ENCODE data around the gene TTR.

Gene TTR

GRCh38 chr18:31591628-31592027, at the start of gene TTR:
TTR (plus strand) TSS chr18:31591877; CDS start chr18:31591903, 26 bp downstream.
- Histone ChIP-seq H3K27ac (ENCODE audit: low read length) (no peak within 1 kb of the TSS), H3K36me3 (ENCODE audit: control insufficient read depth in 2 of 2, insufficient read depth in 2 of 2, low read length in 2 of 2) (no peaks in the 10 kb centered on the region), H3K27me3 (ENCODE audit: control insufficient read depth in 1 of 2, insufficient read depth in 2 of 2, low read length in 2 of 2) (no peaks in the 10 kb centered on the region), H3K9ac (ENCODE audit: low read length in 2 of 2) (no peak within 1 kb of the TSS), H3K4me3 (ENCODE audit: low read length in 2 of 2) (no peak within 1 kb of the TSS), H3K9me3 (ENCODE audit: control insufficient read depth in 2 of 2, low read length in 2 of 2) (peaks cover 0 to 2% of the 10 kb centered on the region in 2 donors), H3K4me1 (ENCODE audit: control insufficient read depth, insufficient read depth, low read length) (no peaks in the 10 kb centered on the region)

DNA sequence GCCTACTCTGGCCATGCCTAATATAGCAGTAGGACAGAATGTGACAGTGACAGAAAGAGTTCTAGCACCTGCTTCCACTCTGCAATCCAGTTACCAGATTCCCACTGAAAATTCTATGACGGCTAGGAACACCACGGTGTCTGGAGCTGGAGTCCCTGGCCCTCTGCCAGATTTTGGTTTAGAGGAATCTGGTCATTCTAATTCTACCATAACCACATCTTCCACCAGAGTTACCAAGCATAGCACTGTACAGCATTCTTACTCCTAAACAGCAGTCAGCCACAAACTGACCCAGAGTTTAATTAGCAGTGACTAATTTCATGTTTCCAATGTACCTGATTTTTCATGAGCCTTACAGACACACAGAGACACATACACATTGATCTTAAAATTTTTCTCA, 45.2 kb upstream of the TTR start:
- Histone ChIP-seq H3K27me3 (ENCODE audit: control insufficient read depth in 1 of 2, insufficient read depth in 2 of 2, low read length in 2 of 2) (no peaks in the 10 kb centered on the region), H3K4me1 (ENCODE audit: control insufficient read depth, insufficient read depth, low read length) (no peaks in the 10 kb centered on the region), H3K4me3 (ENCODE audit: low read length in 2 of 2) (no peak overlapping the region), H3K27ac (ENCODE audit: low read length) (no peak overlapping the region), H3K36me3 (ENCODE audit: control insufficient read depth in 2 of 2, insufficient read depth in 2 of 2, low read length in 2 of 2) (no peaks in the 10 kb centered on the region), H3K9ac (ENCODE audit: low read length in 2 of 2) (no peak overlapping the region), H3K9me3 (ENCODE audit: control insufficient read depth in 2 of 2, low read length in 2 of 2) (no peaks in the 10 kb centered on the region)

- Histone ChIP-seq H3K4me1 (ENCODE audit: control insufficient read depth, insufficient read depth, low read length) (no peaks in the 10 kb centered on the region), H3K9me3 (ENCODE audit: control insufficient read depth in 2 of 2, low read length in 2 of 2) (no peaks in the 10 kb centered on the region), H3K27me3 (ENCODE audit: control insufficient read depth in 1 of 2, insufficient read depth in 2 of 2, low read length in 2 of 2) (no peaks in the 10 kb centered on the region), H3K27ac (ENCODE audit: low read length) (no peak overlapping the region), H3K4me3 (ENCODE audit: low read length in 2 of 2) (no peak overlapping the region), H3K36me3 (ENCODE audit: control insufficient read depth in 2 of 2, insufficient read depth in 2 of 2, low read length in 2 of 2) (no peaks in the 10 kb centered on the region), H3K9ac (ENCODE audit: low read length in 2 of 2) (no peak overlapping the region)
These were observed 42.8 kb upstream of the TTR start for GRCh38 chr18:31548853-31549252.

GRCh38 chr18:31549416-31549815, 42.3 kb upstream of the TTR start:
- Histone ChIP-seq H3K27me3 (ENCODE audit: control insufficient read depth in 1 of 2, insufficient read depth in 2 of 2, low read length in 2 of 2) (no peaks in the 10 kb centered on the region), H3K27ac (ENCODE audit: low read length) (no peak overlapping the region), H3K9me3 (ENCODE audit: control insufficient read depth in 2 of 2, low read length in 2 of 2) (no peaks in the 10 kb centered on the region)

DNA sequence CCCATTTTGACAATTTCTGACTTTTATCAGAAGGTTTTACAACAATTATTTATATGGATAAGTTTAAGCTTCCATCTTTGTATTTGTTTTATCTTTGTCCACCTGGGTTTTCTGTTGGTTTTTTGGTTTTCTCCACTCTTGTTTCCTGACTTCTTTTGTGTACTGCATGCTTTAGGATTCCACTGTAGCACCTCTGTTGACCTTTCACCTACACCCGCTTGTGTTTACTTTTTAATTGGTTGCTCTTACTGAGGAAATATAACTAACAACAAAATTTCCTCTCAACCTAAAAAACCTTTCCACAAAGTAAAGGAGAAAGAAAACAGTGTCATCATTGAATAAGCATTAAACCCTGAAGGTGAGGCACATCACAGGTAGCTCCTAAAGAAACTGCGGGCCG, 39.8 kb upstream of the TTR start:
- Histone ChIP-seq H3K9me3 (ENCODE audit: control insufficient read depth in 2 of 2, low read length in 2 of 2) (no peaks in the 10 kb centered on the region), H3K4me3 (ENCODE audit: low read length in 2 of 2) (no peak overlapping the region), H3K4me1 (ENCODE audit: control insufficient read depth, insufficient read depth, low read length) (no peaks in the 10 kb centered on the region), H3K36me3 (ENCODE audit: control insufficient read depth in 2 of 2, insufficient read depth in 2 of 2, low read length in 2 of 2) (no peaks in the 10 kb centered on the region), H3K9ac (ENCODE audit: low read length in 2 of 2) (no peak overlapping the region), H3K27me3 (ENCODE audit: control insufficient read depth in 1 of 2, insufficient read depth in 2 of 2, low read length in 2 of 2) (no peaks in the 10 kb centered on the region), H3K27ac (ENCODE audit: low read length) (no peak overlapping the region)

More at GRCh38 chr18:31549416-31549815, 42.3 kb upstream of the TTR start:
- H3K4me1 ChIP-seq (ENCODE audit: control insufficient read depth, insufficient read depth, low read length) = no peaks in the 10 kb centered on the region
- H3K4me3 ChIP-seq (ENCODE audit: low read length in 2 of 2) = no peak overlapping the region
- H3K9ac ChIP-seq (ENCODE audit: low read length in 2 of 2) = no peak overlapping the region
- H3K36me3 ChIP-seq (ENCODE audit: control insufficient read depth in 2 of 2, insufficient read depth in 2 of 2, low read length in 2 of 2) = no peaks in the 10 kb centered on the region

- H3K4me1 ChIP-seq (ENCODE audit: control insufficient read depth, insufficient read depth, low read length) = no peaks in the 10 kb centered on the region
- no peak overlapping the region for H3K27ac ChIP-seq (ENCODE audit: low read length)
- no peak overlapping the region for H3K9ac ChIP-seq (ENCODE audit: low read length in 2 of 2)
- no peak overlapping the region for H3K4me3 ChIP-seq (ENCODE audit: low read length in 2 of 2)
- H3K36me3 ChIP-seq (ENCODE audit: control insufficient read depth in 2 of 2, insufficient read depth in 2 of 2, low read length in 2 of 2) = no peaks in the 10 kb centered on the region
- no peaks in the 10 kb centered on the region for H3K27me3 ChIP-seq (ENCODE audit: control insufficient read depth in 1 of 2, insufficient read depth in 2 of 2, low read length in 2 of 2)
- H3K9me3 ChIP-seq (ENCODE audit: control insufficient read depth in 2 of 2, low read length in 2 of 2) = no peaks in the 10 kb centered on the region
These were observed 37.9 kb upstream of the TTR start for GRCh38 chr18:31553800-31554199.

GRCh38 chr18:31554776-31555175, 36.9 kb upstream of the TTR start:
- no peaks in the 10 kb centered on the region for H3K9me3 ChIP-seq (ENCODE audit: control insufficient read depth in 2 of 2, low read length in 2 of 2)
- no peaks in the 10 kb centered on the region for H3K36me3 ChIP-seq (ENCODE audit: control insufficient read depth in 2 of 2, insufficient read depth in 2 of 2, low read length in 2 of 2)
- no peak overlapping the region for H3K27ac ChIP-seq (ENCODE audit: low read length)
- H3K4me3 ChIP-seq (ENCODE audit: low read length in 2 of 2) = no peak overlapping the region
- H3K9ac ChIP-seq (ENCODE audit: low read length in 2 of 2) = no peak overlapping the region
- H3K27me3 ChIP-seq (ENCODE audit: control insufficient read depth in 1 of 2, insufficient read depth in 2 of 2, low read length in 2 of 2) = no peaks in the 10 kb centered on the region
- H3K4me1 ChIP-seq (ENCODE audit: control insufficient read depth, insufficient read depth, low read length) = no peaks in the 10 kb centered on the region

DNA sequence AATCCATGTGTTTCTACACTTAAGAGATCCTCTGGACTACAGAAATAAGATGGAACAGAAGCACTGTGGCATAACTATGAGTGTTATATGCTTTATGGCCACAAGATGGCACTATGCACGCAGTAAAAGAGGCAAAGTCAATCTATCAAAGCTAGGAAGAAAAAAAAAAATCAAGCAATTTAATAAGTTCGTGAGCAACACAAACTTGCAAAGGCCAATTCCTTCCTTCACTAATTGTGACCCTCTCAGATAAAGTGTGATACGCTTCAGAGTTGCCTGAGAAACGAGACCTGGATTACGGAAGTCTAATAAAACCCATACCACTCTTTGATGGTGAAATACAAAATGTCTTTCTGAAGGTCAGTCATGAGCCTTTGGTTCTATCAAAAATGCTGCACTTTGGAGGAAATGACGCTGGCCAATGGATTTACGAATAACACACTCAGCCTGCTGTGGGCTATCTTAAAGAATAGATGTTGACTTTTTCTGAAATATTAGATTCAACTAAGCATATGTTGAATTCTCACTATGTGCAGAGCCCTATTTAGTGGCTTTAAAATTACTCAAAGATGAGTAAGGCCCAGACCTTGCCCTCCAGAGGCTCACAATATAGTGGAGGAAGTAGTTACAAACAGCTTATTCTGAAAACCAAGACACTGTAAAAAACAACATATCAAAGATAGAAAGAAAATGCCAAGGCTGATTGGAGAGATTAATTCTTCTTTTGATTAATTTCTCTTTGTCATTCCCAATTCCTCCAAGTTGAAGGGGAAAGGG, 35.5 kb upstream of the TTR start:
- Histone ChIP-seq H3K9ac (ENCODE audit: low read length in 2 of 2) (no peak overlapping the region), H3K27ac (ENCODE audit: low read length) (no peak overlapping the region), H3K4me3 (ENCODE audit: low read length in 2 of 2) (no peak overlapping the region), H3K27me3 (ENCODE audit: control insufficient read depth in 1 of 2, insufficient read depth in 2 of 2, low read length in 2 of 2) (no peaks in the 10 kb centered on the region), H3K9me3 (ENCODE audit: control insufficient read depth in 2 of 2, low read length in 2 of 2) (no peaks in the 10 kb centered on the region), H3K4me1 (ENCODE audit: control insufficient read depth, insufficient read depth, low read length) (no peaks in the 10 kb centered on the region), H3K36me3 (ENCODE audit: control insufficient read depth in 2 of 2, insufficient read depth in 2 of 2, low read length in 2 of 2) (no peaks in the 10 kb centered on the region)

DNA sequence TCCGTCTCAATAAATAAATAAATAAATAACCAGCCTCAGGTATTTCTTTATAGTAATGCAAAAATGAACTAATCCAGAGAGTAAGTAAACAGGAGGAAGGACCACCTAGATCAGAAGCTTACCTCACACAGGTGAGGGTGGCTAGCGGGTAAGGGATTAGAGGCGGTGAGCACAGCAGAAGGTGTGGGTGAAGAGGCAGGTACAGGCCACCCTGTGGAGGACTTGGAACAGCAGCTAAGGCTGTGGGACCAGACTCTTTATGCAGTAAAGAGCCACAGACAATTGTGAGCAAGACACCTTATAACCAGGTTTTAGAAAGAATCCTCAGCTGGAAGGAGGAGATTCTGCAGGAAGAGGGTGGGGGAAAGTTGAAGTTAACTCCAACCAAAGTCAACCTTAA, 34.2 kb upstream of the TTR start:
- H3K4me1 ChIP-seq (ENCODE audit: control insufficient read depth, insufficient read depth, low read length) = no peaks in the 10 kb centered on the region
- no peak overlapping the region for H3K9ac ChIP-seq (ENCODE audit: low read length in 2 of 2)
- H3K4me3 ChIP-seq (ENCODE audit: low read length in 2 of 2) = no peak overlapping the region
- no peaks in the 10 kb centered on the region for H3K9me3 ChIP-seq (ENCODE audit: control insufficient read depth in 2 of 2, low read length in 2 of 2)
- H3K27ac ChIP-seq (ENCODE audit: low read length) = no peak overlapping the region
- no peaks in the 10 kb centered on the region for H3K27me3 ChIP-seq (ENCODE audit: control insufficient read depth in 1 of 2, insufficient read depth in 2 of 2, low read length in 2 of 2)
- no peaks in the 10 kb centered on the region for H3K36me3 ChIP-seq (ENCODE audit: control insufficient read depth in 2 of 2, insufficient read depth in 2 of 2, low read length in 2 of 2)

- no peak overlapping the region for H3K9ac ChIP-seq (ENCODE audit: low read length in 2 of 2)
- no peaks in the 10 kb centered on the region for H3K36me3 ChIP-seq (ENCODE audit: control insufficient read depth in 2 of 2, insufficient read depth in 2 of 2, low read length in 2 of 2)
- H3K4me3 ChIP-seq (ENCODE audit: low read length in 2 of 2) = no peak overlapping the region
These were observed 33.1 kb upstream of the TTR start for GRCh38 chr18:31558567-31558966.

GRCh38 chr18:31562726-31563125, 29.0 kb upstream of the TTR start:
- Histone ChIP-seq H3K9me3 (ENCODE audit: control insufficient read depth in 2 of 2, low read length in 2 of 2) (no peaks in the 10 kb centered on the region), H3K9ac (ENCODE audit: low read length in 2 of 2) (no peak overlapping the region), H3K4me1 (ENCODE audit: control insufficient read depth, insufficient read depth, low read length) (no peaks in the 10 kb centered on the region), H3K27me3 (ENCODE audit: control insufficient read depth in 1 of 2, insufficient read depth in 2 of 2, low read length in 2 of 2) (peaks cover 2% of the 10 kb centered on the region in 2 donors), H3K4me3 (ENCODE audit: low read length in 2 of 2) (no peak overlapping the region), H3K27ac (ENCODE audit: low read length) (no peak overlapping the region), H3K36me3 (ENCODE audit: control insufficient read depth in 2 of 2, insufficient read depth in 2 of 2, low read length in 2 of 2) (no peaks in the 10 kb centered on the region)

More at GRCh38 chr18:31558567-31558966, 33.1 kb upstream of the TTR start:
- Histone ChIP-seq H3K4me1 (ENCODE audit: control insufficient read depth, insufficient read depth, low read length) (no peaks in the 10 kb centered on the region), H3K27ac (ENCODE audit: low read length) (no peak overlapping the region), H3K9me3 (ENCODE audit: control insufficient read depth in 2 of 2, low read length in 2 of 2) (no peaks in the 10 kb centered on the region), H3K27me3 (ENCODE audit: control insufficient read depth in 1 of 2, insufficient read depth in 2 of 2, low read length in 2 of 2) (no peaks in the 10 kb centered on the region)

Data from stomach smooth muscle (tissue), 2 donors.